ENCODE data around the gene CSH1. TPM values are rescaled to one million over a fixed set of nuclear protein-coding genes. Genes with fewer than 3 reads are reported as not detected.
"Not testable (repeated sequence)": the region's sequence is repeated elsewhere in the genome, so short reads cannot be mapped to it uniquely, and the experiment has no call there.

The CSH1 gene
- total RNA-seq, 1 experiment from 2014 or later, result not detected

DNA sequence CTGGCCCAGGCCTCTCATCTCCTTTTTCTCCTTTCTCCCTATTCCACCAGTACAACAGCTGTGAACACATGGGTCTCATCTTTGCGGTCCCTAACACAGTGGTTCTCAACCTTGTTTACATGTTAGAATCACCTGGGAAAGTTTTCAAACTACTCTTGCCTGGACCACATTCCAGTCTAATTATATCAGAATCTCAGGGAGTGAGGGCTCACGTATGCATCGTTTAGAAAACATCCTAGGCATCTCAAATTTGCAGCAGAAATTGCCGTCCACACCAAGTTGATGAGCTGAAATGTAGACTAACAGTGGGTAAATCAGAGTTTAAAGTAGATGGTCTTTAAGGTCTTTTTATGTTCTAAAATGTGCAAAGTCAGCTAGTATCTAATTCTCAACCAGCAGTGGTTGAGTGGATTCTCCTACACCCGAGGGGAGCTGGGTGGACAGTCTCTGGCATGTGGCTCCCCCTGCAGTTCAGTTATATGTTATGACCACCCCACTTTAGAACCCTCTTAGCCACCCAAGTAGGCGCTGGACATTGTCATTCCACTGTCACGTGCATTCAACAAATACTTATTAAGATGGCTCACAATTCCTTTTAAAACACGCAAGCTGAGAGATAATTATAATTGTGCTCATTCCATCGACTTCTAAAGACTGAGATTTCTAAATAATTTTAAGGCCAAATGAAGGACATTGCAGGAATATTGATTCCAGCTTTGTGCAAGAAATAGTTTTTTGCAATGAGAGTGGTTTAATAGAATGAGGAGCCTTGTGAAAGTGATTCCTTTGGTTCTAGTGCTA, 26.7 kb downstream of the CSH1 start:
- not testable (repeated sequence) for DNase-seq (ENCODE audit: low read depth)

DNA sequence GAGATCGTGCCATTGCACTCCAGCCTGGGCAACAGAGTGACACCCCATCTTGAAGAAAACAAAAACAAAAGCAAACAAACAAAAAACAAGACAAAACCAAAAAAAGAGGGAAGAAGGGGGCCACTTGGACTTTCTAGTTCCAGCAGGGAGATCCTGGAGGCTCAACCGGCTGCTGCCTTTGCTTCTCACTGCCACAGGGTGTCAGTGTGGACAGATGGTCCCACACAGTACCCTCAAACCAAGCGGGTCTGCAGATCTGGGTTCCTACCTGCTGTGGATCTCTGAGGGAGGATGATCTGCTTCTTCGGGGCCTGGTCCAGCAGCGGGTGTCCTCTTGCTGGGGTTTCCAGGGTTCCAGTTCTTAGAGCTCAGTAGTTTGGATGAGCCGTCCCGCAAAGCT, 29.7 kb downstream of the CSH1 start:
- not testable (repeated sequence) for DNase-seq (ENCODE audit: low read depth)

DNA sequence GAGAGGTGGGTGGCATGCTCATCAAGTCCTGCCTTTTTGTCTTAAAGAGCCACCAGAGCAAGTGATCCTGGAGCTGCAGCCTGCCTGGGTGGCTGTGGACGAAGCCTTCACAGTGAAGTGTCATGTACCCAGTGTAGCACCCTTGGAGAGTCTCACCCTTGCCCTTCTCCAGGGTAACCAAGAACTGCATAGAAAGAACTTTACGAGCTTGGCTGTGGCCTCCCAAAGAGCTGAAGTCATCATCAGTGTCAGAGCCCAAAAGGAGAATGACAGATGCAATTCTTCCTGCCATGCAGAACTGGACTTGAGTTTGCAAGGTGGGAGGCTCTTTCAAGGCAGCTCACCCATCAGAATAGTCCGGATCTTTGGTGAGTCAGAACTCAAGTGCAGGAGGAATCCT, 37.1 kb downstream of the CSH1 start:
- no peak for DNase-seq (ENCODE audit: low read depth)

DNA sequence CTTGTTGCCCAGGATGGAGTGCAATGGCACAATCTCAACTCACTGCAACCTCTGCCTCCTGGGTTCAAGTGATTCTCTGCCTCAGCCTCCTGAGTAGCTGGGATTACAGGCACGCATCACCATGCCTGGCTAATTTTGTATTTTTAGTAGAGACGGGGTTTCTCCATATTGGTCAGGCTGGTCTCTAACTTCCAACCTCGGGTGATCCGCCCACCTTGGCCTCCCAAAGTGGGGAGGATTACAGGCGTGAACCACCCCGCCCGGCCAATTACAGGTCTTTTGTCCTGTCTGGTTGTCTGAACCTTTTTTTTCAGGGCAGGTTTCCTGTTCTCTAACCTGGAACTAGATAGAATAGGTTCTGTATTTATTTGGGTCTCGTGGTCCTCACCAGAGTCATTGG, 39.9 kb downstream of the CSH1 start:
- not testable (repeated sequence) for DNase-seq (ENCODE audit: low read depth)

DNA sequence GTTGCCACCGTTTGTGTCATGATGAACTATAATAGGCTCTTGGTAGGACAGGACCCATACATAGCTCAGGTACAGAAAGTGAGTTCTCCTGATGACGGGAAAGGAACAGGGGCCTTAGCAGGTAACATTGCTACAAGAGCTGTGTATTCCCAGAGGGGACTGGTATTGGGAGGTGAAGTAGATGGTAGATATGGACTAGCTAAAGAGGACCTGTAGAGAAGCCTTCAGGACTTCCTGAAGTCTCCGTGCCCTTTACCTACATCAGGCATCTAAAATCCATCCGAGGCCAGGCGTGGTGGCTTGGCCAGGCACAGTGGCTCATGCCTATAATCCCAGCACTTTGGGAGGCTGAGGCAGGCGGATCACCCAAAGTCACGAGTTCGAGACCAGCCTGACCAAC, 41.2 kb downstream of the CSH1 start:
- DNase-seq (ENCODE audit: low read depth), result no peak

DNA sequence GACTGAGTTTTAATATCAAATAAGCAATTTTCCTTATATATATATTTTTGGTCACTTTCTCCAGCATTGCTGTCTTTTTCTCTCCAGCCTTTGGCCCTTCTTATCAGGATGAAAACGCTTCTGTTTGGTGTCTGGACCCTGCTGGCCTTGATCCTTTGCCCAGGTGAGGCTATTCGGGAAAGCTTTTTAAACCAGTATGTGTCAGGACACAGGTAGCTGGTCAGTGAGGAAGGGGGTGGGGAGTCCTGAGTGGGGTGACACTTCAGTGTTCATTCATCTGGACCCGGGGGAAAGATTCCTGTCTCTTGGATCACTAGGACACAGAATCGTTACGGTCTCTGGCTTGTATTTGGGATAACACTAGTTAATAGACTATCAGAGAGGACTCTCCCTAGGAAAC, 41.7 kb downstream of the CSH1 start:
- DNase-seq (ENCODE audit: low read depth), result no peak

DNA sequence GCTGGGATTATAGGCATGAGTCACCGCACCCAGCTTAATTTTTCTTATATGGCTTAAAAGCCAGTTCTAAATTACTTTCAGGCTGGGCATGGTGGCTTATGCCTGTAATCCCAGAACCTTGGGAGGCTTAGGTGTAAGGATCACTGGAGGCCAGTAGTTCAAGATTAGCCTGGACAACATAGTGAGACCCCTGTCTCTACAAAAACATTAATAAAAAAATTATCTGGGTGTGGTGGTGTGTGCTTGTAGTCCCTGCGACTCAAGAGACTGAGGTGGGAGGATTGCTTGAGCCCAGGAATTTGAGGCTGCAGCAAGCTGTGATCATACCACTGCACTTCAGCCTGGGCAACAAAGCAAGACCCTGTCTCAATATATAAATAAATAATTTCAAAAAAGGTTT, 43.1 kb downstream of the CSH1 start:
- DNase-seq (ENCODE audit: low read depth), result no peak

DNA sequence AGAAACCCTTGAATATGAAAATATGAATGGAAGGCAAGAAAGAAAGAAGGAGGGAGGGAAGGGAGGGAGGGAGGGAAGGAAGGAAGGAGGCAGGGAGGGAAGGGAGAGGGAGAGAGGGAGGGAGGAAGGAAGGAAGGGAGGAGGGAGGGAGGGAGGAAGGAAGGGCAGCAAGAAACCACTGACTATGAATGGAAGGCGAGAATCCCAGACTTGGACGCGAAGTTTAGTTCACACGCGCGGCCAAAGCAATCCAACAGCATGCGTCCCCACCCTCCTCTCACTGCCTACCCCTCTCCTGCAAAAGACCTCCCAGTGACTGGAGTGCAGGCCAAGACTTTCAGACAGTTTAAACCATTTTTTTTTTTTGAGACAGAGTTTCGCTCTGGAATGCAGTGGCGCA, 46.0 kb downstream of the CSH1 start:
- no peak for DNase-seq (ENCODE audit: low read depth)

DNA sequence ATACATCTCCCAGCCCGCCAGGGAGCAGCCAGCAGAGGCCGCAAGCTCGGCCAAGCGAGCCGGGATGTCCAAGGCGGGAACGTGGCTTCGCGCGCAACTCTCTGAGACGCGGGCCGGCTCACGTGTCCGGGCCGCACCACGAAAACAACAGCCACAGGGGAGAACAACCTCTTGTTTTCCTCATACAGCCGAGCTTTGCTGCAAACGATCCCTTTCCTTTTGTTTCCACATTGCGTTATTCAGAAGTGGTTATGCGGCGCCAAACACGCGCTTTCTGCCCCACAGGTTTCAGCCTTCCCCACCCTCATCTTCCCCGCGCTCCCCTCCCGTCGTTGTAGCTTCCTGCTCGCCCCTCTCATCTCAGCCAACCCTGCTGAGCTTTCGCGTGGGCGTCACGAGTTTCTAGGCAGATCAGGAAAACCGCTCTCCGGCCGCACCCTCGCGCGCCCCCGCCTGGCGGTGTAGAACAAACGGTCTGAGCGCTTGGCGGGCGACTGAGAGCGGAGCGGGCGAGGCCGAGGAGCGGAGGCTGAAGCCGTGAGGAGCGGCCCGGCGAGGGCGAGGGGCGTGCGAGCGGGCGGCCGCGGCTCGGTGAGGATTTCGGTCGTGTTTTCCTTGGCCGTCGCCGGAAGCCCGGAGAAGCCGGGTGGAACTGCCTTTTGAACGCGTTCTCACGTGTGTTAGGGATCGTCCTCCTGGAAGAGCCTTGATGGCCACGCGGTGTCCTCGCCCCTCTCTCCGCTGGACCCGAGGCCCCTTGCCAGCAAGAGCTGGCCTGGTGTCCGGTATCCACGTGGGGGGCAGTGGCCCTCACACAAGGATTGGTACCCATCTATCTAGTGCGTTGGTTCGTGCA, 47.3 kb downstream of the CSH1 start:
- peak; percentile 38 for DNase-seq (ENCODE audit: low read depth)

DNA sequence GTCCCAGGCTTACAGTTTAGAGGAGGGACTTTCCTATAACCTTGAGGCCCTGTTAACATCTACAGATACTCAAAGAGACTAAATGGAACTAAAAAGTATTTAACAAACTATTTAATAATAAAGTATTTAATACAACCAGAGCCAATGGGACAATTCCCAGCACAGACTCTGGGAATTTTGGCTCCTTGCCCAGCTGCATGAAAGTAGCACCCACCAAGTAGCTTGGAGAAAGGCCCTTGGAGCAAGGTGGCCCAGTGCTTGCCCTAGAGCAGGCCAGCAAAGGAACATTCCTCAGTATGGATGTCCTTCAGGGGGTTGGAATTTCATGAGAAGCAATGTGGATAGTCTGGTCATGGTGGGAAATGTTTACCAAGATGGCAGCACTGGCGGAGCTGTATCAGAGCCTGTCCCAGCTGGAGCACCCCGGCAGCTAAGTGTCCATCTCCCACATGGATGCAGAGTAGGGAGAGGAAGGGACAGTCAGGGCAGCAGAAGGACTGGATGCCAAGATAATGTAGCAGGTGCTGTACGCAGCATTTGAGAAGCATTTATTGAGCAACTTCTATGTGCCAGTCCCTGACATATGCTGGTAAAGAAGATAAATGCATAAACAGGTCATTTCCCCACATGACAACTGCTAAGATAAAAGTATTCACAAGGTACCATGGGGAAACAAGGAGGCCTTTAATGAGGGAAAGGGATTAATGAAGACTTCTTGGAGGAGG, 48.7 kb downstream of the CSH1 start:
- DNase-seq (ENCODE audit: low read depth), result no peak

DNA sequence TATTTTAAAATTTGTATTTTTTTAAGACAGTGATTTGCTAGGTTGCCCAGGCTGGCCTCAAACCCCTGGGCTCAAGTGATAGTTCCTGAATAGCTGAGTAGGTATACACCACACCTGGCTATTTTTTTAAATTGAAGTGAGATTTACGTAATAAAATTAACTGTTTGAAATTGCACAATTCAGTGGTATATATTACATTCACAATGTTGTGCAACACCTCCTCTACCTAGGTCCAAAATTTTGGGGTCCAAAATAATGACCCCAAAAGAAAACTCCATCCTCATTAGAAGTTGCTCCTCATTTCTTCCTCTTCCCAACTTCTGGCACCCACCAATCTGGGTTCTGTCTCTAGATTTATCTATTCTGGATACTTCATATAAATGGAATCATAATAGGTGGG, 50.9 kb downstream of the CSH1 start:
- DNase-seq (ENCODE audit: low read depth), result no peak

Other genes with a start within 250 kb of the CSH1 start
- 4.3 and 6.8 TPM in 2 replicates for gene LIMD2, start 196.4 kb downstream of the CSH1 start, total RNA-seq (2014; rRNA removed; shearing (Covaris generic))
- 15.2 and 18.3 TPM in 2 replicates for gene STRADA, start 154.8 kb downstream of the CSH1 start, total RNA-seq (2014; rRNA removed; shearing (Covaris generic))
- gene CCDC47, start 123.0 kb downstream of the CSH1 start, total RNA-seq (2014; rRNA removed; shearing (Covaris generic)), result 46.2 and 64.1 TPM in 2 replicates
- 27.7 and 35.2 TPM in 2 replicates for gene DDX42, start 122.4 kb downstream of the CSH1 start, total RNA-seq (2014; rRNA removed; shearing (Covaris generic))
- 38.3 and 47.6 TPM in 2 replicates for gene PSMC5, start 69.1 kb downstream of the CSH1 start, total RNA-seq (2014; rRNA removed; shearing (Covaris generic))
- 59.4 and 98.1 TPM in 2 replicates for gene FTSJ3, start 68.9 kb downstream of the CSH1 start, total RNA-seq (2014; rRNA removed; shearing (Covaris generic))
- gene SMARCD2, start 53.9 kb downstream of the CSH1 start, total RNA-seq (2014; rRNA removed; shearing (Covaris generic)), result 64.5 and 81.1 TPM in 2 replicates
- gene CSH2, start 22.9 kb downstream of the CSH1 start, total RNA-seq (2014; rRNA removed; shearing (Covaris generic)), result not detected in 2 replicates
- not detected in 2 replicates for gene GH2, start 14.6 kb downstream of the CSH1 start, total RNA-seq (2014; rRNA removed; shearing (Covaris generic))
- not detected in 2 replicates for gene CSHL1, start 14.7 kb upstream of the CSH1 start, total RNA-seq (2014; rRNA removed; shearing (Covaris generic))
- gene GH1, start 22.3 kb upstream of the CSH1 start, total RNA-seq (2014; rRNA removed; shearing (Covaris generic)), result not detected in 2 replicates
- gene CD79B, start 35.8 kb upstream of the CSH1 start, total RNA-seq (2014; rRNA removed; shearing (Covaris generic)), result 0.27 and 0.54 TPM in 2 replicates
- gene SCN4A, start 76.3 kb upstream of the CSH1 start, total RNA-seq (2014; rRNA removed; shearing (Covaris generic)), result not detected in 2 replicates
- 0.05 TPM in 1 of 2 replicates, not detected in the other for gene PRR29, start 101.8 kb upstream of the CSH1 start, total RNA-seq (2014; rRNA removed; shearing (Covaris generic))
- gene ICAM2, start 124.1 kb upstream of the CSH1 start, total RNA-seq (2014; rRNA removed; shearing (Covaris generic)), result 0.84 and 1.0 TPM in 2 replicates
- 0.98 and 1.5 TPM in 2 replicates for gene ERN1, start 233.6 kb upstream of the CSH1 start, total RNA-seq (2014; rRNA removed; shearing (Covaris generic))